NCI-H187 treated with DMSO at 0.1 percent for 48 hours (cell line): Measurements from ENCODE around the gene RPF1.
"Not testable (repeated sequence)": the region's sequence is repeated elsewhere in the genome, so short reads cannot be mapped to it uniquely, and the experiment has no call there.

Experiments used
- DNase-seq: peaks from one replicate; lab custom pipeline; 2025; lab: John Stamatoyannopoulos, UW

RPF1 gene, protein sequence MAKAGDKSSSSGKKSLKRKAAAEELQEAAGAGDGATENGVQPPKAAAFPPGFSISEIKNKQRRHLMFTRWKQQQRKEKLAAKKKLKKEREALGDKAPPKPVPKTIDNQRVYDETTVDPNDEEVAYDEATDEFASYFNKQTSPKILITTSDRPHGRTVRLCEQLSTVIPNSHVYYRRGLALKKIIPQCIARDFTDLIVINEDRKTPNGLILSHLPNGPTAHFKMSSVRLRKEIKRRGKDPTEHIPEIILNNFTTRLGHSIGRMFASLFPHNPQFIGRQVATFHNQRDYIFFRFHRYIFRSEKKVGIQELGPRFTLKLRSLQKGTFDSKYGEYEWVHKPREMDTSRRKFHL

DNA sequence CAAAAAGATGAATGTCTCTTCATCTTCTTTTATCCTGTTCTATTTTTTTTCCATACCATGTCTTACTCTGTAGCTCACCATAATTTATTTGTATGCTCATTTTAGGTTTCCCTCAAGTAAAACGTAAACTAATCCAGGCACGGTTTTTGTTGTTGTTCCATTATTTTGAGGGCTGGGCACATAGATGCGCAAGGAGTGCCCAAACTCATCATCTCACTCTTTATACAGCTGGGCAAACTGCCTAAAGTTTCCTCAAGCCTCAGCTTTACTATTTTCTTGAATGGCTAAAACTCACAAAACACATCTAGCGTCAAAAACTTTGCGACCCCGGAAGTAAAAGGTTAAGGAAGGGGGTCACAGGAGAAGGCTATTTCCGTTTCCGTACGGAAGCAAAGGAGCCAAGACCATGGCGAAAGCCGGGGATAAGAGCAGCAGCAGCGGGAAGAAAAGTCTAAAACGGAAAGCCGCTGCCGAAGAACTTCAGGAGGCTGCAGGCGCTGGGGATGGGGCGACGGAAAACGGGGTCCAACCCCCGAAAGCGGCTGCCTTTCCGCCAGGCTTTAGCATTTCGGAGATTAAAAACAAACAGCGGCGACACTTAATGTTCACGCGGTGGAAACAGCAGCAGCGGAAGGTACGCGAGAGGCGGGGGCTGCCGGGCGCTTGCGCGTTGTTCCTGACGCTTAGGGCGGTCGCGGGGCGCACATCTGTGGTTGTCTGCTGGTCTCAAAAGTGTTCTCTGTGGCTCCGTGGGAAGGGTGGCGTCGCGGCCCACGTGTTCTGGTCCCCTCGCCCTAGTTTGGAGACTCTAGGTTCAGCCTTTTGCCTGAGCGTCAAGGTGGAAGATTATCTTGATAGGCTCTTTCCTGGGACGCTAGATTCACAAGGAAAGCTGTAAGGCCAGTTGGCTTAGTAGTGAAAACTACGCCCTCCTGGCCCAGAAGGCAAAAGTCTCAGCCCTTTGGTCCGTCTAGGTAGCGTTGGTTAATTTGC, at the start of gene RPF1:
RPF1 (plus strand) TSS at position 391 of the 993 bp plus-strand sequence; CDS start at position 407, 16 bp downstream.
- DNase-seq, result peak; percentile 6

DNA sequence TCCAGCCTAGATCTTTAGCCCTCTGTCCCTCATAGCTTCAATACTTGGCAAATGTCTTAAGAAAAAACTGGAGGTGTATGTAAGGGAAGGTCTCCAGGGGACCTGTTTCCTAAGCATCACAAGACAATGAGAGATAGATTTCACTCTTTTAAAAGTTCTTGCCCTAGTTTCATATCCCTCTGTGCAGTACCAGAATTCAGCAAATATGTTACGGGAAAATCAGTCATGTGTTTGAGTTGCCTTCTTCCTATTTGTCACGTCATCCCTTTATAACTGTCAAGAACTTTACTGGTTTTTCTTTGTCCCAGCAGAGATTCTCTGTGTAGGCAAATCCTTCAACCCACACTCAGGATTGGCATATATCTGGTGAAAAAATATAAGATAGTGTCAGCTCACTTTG, 48.5 kb upstream of the RPF1 start:
- DNase-seq, result no peak

DNA sequence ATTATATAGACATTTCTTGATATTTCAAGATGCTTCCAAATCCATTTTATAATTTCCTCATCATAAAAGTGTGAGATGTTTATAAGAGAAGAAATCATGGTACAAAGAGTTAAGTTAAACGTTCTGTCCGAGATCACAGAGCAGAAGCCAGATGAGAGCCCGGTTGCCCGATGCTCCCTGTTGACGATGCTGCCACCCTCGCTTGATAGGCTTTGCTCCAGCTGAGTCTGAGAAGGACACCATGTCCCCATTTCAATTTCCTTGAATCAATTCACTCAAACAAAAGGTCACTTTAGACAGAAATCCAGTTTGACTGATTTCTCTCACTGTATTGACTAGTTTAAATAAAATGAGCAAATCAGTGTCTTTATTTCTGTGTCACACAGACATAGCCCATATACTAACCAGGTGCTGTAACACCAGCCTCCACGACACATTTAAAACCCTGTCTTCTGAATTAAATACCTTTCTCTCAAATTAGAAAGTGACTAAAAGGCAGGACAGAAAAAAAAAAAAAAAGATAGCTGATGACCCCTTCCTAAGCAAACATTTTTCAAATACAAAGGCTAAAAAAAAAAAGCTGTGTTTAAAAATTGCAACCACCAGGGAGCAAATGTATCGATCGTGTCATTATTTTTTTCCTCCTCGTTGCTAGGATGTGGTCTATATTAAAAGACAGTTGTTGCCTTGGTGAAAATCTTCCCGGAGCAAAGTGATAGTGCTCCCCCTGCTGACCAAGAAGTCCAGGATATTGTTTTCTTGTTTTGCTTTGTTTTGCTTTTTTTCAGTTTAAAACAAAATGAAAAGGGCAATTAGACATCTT, 45.6 kb upstream of the RPF1 start:
- DNase-seq, result peak; percentile 76

DNA sequence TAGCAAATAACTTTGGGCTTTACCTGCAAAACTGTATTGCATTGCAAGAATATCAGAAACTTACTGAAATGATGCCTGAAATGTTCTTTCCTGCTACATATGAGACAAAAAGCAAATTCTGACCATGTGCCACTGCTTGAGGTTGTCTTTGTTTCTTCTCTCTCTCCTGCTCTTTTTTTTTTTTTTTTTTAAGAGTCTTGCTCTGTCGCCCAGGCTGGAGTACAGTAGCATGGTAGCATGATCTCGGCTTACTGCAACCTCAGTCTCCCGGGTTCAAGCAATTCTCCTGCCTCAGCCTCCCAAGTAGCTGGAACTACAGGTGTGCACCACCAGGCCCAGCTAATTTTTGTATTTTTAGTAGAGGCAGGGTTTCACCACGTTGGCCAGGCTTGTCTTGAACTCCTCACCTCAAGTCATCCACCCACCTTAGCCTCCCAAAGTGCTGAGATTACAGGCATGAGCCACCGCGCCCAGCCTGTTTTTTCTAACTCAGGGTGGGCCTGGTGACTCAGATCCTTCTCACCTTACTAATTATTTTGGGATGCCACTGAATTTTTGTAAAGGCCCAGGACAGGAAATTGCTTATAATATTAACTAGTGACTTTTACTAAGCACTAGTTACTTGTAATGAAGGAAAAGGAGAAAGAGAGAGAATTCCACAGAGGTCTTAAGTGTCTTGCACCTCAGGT, 44.8 kb upstream of the RPF1 start:
- no peak for DNase-seq

DNA sequence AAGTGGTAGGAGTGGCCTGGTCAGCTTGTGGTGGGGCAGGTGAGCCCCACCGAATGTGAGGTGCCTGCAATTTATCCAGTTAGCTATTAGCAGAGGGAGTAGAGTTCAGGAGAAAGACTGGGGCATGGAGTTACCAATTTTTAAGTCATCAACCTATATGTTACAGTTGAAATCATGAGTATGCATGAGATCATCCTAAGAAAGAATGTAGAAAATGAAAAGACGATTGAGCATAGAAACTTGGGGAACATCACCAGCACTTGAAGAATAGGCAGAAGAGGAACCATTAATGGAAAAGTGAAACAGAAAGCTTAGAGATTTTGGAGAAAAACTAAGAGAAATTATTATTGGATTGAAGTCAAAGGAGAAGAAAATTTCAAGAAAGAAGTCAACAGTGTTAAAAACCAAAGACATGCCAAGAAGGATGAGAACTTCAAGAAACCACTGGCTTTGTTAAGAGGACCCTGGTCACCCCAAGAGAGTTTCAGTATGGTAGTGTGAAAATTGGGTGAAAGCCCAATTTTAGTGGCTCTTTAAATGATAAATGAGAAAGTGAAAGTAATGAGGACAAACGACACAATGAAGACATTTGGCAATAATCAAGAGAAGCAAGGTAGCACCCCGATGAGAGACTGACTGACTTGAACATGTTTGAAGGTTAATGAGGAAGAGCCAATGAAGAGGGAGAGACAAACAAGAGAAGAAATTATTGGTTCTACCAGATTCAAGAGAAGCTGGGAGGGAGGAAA, 44.1 kb upstream of the RPF1 start:
- no peak for DNase-seq

DNA sequence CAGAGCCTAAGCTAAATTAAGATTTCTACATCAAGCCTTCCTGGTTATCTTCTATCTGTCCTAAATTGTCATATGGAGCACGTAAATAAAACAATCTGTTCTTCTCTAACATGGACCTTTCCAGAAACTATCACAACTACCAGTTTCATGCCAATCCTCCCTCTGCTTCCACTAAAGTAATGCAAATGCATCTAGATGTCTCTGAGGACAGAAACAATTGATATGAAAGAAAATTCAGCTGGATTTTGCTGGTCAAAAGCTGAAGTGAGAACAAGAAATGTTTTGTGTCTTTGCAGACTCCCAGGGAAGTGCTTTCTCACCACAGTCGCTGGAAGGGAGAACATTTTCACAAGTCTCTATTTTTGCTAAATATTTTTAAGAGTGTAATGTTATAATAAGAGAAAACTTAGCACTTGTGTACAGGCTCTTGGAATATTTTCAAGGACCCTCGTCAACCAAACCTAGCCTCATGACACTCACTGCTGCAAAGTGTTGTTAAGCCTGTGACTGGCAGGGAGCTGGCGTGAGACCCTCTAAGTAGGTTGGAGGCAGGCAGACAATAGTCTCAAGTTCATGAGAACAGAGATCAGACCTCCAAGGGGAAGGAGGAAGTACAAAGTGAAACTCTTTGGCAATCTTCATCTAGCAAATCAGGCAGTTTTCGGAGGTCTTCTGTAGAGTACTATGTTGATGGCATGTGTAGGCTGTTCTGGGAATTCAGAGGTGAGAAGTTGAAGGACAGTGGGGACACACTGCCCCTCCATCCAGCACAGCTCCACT, 42.0 kb upstream of the RPF1 start:
- no peak for DNase-seq

DNA sequence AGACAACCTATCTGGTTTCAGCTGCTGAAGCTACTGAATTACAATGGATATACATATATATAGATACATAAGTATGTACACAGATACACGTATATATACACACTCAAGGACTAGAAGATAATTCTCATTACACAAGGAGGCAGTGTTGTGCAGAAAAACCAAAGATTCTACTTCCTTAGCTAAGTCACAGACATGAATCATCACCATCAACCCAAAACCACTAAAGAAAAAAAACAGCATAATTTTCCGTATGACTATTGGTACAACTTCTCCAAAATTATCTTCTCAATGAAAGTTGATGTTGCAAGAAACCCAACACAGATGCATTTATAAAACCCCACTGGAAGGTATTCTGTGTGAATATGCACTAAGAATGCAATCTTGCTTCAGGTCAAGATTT, 36.8 kb upstream of the RPF1 start:
- no peak for DNase-seq

DNA sequence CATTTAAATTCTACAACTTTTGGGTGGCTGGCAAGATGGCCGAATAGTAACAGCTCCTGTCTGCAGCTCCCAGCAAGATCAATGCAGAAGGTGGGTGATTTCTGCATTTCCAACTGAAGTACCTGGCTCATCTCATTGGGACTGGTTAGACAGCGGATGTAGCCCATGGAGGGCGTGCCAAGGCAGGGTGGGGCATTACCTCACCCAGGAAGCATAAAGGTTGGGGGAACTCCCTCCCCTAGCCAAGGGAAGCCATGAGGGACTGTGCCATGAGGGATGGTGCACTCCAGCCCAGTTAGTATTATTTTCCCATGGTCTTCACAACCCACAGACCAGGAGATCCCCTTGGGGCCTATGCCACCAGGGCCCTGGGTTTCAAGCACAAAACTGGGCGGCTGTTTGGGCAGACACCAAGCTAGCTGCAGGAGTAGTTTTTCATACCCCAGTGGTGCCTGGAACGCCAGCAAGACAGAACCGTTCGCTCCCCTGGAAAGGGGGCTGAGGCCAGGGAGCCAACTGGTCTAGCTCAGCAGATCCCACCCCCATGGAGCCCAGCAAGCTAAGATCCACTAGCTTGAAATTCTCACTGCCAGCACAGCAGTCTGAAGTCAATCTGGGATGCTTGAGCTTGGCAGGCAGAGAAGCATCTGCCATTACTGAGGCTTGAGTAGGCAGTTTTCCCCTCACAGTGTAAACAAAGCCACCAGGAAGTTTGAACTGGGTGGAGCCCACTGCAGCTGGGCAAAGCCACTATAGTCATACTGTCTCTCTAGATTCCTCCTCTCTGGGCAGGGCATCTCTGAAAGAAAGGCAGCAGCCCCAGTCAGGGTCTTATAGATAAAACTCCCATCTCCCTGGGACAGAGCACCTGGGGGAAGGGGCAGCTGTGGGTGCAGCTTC, 36.1 kb upstream of the RPF1 start:
- not testable (repeated sequence) for DNase-seq

DNA sequence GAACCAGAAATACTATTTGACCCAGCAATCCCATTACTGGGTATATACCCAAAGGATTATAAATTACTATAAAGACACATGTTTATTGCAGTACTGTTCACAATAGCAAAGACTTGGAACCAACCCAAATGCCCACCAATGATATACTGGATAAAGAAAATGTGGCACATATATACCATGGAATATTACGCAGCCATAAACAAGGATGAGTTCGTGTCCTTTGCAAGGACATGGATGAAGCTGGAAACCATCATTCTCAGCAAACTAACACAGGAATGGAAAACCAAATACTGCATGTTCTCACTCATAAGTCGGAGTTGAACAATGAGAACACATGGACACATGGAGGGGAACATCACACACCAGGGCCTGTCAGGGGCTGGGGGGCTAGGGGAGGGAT, 30.4 kb upstream of the RPF1 start:
- DNase-seq, result not testable (repeated sequence)

DNA sequence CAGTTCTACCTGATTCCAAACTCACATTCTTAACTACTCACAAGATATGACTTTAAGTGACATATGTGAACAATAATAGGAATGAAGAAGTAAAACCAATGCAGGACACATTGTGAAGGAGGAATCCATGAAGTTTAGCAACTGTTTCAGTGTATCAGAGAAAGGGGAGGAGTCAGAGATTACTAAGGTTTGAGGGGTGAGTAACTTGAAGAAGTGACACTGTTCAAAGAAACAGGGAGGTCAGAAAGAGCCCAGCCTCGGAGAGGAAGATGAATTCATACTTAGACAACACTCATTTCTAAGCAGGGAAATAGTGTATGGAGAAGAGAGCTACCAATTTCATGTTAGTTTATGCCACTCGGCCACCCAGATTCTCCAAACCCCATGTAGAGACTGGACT, 28.2 kb upstream of the RPF1 start:
- no peak for DNase-seq

DNA sequence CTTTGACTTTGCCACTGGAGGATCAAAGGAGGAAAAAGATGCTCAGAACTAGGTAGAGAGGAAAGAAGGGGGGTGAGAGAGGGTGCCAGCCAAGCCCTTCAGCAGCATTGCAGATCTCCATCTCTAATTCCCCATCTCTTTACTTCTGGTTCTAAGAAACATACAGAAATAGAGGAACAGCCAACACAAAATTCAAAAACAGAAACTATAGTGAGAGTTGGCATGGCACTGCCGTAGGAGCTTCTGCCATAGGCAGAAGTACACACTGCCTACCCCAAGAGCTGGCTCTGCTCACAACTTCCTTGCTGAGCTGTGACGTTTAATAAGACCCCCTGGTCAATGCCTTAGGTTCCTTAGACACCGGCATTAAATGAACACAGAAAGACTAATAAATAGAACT, 26.6 kb upstream of the RPF1 start:
- no peak for DNase-seq

DNA sequence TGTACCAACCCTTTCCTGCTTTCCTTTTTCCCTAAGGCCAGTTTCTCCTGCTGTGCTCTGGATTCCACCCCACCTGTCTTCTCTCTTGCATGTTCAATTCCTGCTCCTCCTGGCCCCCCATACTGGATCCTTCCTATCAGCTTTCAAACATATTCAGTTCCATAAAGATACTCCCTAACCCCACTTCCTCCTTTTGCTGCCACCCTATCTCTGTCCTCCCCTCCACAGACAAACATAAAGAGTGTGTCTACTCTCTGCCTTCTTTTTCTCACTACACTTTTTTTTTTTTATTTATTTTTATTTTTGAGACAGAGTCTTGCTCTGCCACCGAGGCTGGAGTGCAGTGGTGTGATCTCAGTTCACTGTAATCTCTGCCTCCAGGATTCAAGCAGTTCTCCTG, 16.9 kb upstream of the RPF1 start:
- no peak for DNase-seq

DNA sequence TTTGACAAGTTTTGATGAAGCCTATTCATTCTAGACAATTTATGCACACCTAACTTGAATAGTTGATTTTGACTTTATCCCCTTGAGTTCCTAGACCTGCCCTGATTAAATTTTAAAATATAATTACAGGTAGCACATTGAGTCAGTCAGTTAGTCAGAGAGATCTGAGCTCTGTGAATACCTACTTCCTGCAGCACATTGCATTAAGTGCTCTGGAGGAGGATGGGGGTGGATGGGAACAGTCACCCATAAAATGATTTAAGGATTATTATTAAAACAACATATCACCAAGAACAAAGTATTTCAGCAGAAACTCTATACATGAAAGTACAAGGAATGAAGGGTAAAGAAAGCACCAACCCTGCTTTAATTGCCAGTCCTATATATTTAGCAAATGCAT, 11.8 kb upstream of the RPF1 start:
- DNase-seq, result no peak

DNA sequence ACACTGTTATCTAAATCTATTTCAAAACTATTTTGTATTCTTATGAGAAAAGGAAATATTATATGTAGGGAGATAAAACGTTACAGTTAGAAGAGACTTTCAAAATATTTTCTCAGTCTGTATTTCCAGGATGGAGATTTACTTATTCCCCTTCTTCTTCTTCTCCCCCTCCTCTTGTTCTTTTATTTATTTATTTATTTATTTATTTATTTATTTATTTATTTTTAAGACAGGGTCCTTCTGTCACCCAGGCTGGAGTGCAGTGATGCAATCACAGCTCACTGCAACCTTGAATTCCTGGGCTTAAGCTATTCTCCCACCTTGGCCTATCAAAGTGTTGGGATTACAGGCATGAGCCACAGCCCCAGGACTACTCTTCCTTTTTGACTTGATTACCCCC, 2.8 kb upstream of the RPF1 start:
- no peak for DNase-seq

DNA sequence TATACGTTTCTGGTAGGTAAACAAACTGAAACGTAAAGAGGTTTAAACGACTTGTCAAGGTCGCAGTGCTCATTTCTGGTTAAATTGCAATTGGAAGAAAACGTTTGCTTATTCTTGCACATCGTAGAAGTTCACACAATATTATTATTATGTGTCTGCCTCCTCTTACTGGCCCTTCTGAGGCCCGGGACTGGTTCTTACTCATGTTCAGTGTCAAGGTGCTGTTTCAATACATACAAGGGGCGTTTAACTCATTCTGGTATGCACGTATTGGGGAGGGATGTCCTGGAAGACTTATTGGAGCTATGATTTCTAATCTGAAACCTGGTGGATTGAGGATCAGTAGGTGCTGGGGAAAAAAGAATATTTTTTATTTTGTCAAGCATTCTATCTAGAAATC, 932 bp downstream of the RPF1 start:
- no peak for DNase-seq

DNA sequence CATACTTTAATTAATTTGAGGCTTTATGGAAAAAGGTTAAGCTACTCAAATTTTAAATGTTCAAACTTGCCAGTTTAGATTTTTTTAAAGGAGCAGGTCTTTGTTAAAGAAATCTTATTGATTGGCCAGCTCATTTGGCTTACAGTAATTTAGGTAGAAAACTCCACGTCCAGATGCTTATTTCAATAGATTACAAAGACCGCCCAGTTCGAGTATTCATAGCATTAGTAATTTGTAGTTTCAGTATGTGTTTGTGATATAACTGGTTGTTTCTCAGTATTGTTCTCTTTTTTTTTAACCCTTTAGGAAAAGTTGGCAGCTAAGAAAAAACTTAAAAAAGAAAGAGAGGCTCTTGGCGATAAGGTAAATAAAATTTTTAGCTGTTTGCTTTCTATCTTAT, 1.6 kb downstream of the RPF1 start:
- no peak for DNase-seq

DNA sequence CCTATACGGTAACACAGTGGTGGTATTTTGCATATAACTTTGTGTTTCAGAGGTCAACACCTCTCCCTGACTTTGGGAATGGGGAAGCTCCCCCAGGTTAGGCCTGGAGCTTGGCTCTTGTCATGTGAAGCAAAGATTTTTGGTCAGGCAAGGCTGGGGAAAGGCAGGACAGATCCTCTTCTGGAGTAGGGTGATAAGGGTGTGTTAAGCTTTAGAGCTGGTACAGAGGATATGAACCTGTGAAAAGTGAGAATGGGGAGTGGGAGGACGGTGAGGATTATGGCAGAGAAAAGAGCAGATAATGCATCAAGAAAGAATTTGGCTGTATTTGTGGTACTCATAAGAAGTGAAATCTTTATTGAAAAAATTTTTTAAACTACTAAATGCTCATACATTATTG, 2.3 kb downstream of the RPF1 start:
- DNase-seq, result no peak

DNA sequence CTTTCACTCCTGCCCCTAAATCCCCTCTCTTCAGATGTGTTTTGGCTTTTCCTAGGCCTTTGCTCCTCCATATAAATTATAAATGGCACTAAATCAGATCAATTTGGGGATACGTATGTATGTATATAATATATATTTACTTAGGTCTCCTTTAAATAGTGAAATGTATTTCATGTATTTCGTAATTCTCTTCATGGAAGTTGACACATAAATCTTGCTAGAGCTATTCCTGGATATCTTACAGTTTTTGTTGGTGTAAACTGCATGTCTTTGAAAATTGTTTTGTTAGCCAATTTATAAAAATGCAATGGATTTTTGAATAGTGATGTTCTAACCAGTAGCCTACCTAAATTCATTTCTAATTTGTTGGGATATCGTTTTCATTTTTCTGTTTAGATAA, 9.0 kb downstream of the RPF1 start:
- DNase-seq, result no peak

DNA sequence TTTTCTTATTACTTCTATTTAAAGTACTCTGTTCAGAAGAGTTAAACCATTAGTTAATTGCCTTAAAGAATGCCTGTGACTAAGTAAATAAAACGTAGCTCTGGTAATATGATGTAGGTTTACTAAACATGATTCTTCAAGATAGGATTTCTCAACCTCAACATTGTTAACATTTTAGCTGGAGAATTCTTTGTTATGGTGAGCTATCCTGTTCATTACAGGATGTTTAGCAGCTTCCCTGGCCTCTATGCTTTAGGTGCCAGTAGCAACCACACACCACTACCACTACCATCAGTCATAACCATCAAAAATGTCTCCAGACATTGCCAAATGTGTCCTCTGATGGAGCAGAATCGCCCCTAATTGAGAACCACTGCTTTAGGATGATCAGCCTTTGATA, 10.7 kb downstream of the RPF1 start:
- no peak for DNase-seq
